ENCODE measurements around the gene FHOD3. TPM values are rescaled to one million over a fixed set of nuclear protein-coding genes. Genes with fewer than 3 reads are reported as not detected.

The FHOD3 gene
- total RNA-seq, 1 experiment from 2014 or later: 0.34 TPM

DNA sequence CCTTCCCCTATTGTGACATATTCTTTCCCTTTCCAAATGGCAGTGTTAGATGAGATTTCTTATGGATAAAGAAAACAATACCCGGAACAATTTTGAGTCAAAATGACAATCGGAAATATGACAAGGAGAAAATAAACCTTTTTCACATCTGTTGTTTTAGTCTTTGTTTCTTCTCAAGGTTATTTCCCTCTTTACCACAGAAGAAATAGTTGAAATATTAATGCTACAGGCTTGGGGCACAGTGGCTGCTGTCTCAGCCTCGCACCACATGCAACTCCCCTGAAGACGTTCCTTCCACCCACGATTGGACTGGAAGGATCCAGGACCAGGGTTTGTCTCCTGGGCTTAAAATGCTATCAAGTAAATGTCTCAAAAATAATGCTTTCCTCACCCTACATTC lies 77.6 kb downstream of the FHOD3 start:
- Histone ChIP-seq H3K27me3 (replicated peaks; ENCODE audit: insufficient read depth, low read depth, low read length, poor library complexity) (peaks cover 23% of the 10 kb centered on the region), H3K36me3 (ENCODE audit: insufficient read depth, low read length, poor library complexity, severe bottlenecking) (no peaks in the 10 kb centered on the region), H3K4me3 (ENCODE audit: low read depth, low read length, poor library complexity, severe bottlenecking) (no peak overlapping the region), H3K9me3 (ENCODE audit: low read depth, low read length, poor library complexity, severe bottlenecking) (no peaks in the 10 kb centered on the region), H3K4me1 (ENCODE audit: insufficient read depth, low read length, poor library complexity, severe bottlenecking) (no peaks in the 10 kb centered on the region), H3K27ac (ENCODE audit: low read depth, low read length, poor library complexity, severe bottlenecking) (no peak overlapping the region)
- ChIA-PET CTCF (no interaction called here), POLR2A (ENCODE audit: low non-redundant PET) (no interaction called here)
- intact Hi-C loops (cut with micrococcal nuclease; ENCODE audit: unreplicated experiment): no loop called here
- TF ChIP-seq, protein P1, sequence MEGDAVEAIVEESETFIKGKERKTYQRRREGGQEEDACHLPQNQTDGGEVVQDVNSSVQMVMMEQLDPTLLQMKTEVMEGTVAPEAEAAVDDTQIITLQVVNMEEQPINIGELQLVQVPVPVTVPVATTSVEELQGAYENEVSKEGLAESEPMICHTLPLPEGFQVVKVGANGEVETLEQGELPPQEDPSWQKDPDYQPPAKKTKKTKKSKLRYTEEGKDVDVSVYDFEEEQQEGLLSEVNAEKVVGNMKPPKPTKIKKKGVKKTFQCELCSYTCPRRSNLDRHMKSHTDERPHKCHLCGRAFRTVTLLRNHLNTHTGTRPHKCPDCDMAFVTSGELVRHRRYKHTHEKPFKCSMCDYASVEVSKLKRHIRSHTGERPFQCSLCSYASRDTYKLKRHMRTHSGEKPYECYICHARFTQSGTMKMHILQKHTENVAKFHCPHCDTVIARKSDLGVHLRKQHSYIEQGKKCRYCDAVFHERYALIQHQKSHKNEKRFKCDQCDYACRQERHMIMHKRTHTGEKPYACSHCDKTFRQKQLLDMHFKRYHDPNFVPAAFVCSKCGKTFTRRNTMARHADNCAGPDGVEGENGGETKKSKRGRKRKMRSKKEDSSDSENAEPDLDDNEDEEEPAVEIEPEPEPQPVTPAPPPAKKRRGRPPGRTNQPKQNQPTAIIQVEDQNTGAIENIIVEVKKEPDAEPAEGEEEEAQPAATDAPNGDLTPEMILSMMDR (conservative IDR thresholded peaks at IDR 0.05; ENCODE audit: low read depth, low read length): no peak
- TF ChIP-seq EZH2 (IDR thresholded peaks at IDR 0.05; ENCODE audit: borderline replicate concordance, low read depth, low read length, poor library complexity, severe bottlenecking): no peak
- BruUV-seq (replicated peaks): no TSS peak
- no peak for DNase-seq (ENCODE audit: low spot score)

- intact Hi-C loops (cut with micrococcal nuclease; ENCODE audit: unreplicated experiment): no loop called here
- no TSS peak for BruUV-seq (replicated peaks)
- Histone ChIP-seq H3K27ac (ENCODE audit: low read depth, low read length, poor library complexity, severe bottlenecking) (no peak overlapping the region), H3K9me3 (ENCODE audit: low read depth, low read length, poor library complexity, severe bottlenecking) (no peaks in the 10 kb centered on the region), H3K27me3 (replicated peaks; ENCODE audit: insufficient read depth, low read depth, low read length, poor library complexity) (peaks cover 23% of the 10 kb centered on the region), H3K36me3 (ENCODE audit: insufficient read depth, low read length, poor library complexity, severe bottlenecking) (no peaks in the 10 kb centered on the region), H3K4me3 (ENCODE audit: low read depth, low read length, poor library complexity, severe bottlenecking) (no peak overlapping the region), H3K4me1 (ENCODE audit: insufficient read depth, low read length, poor library complexity, severe bottlenecking) (no peaks in the 10 kb centered on the region)
- DNase-seq (ENCODE audit: low spot score): no peak
- no peak for TF ChIP-seq EZH2 (IDR thresholded peaks at IDR 0.05; ENCODE audit: borderline replicate concordance, low read depth, low read length, poor library complexity, severe bottlenecking)
- TF ChIP-seq, protein P1 (conservative IDR thresholded peaks at IDR 0.05; ENCODE audit: low read depth, low read length): no peak
- POLR2A ChIA-PET (ENCODE audit: low non-redundant PET): no interaction called here
- CTCF ChIA-PET: no interaction called here
These were observed 78.8 kb downstream of the FHOD3 start for GRCh38 chr18:36376361-36376760.

DNA sequence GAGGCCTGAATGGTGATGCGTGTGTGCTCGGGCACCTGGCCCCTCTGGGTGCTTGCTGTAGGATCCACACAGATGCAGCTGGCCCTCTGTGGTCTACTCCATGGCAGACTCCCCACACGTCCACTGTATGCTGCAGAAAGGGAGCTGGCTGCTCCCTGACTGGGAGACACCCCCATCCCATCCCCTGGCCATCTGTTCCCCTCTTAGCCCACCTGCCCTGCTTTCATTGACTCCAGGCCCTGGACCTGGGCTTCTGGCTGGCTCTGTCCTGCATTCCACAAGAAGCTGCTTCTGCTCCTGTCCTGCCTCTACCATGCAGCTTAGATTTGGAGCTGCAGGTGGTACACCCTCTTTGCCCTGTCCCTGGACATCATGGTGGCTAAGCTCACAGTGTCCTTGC lies 80.1 kb downstream of the FHOD3 start:
- CTCF ChIA-PET: no interaction called here
- TF ChIP-seq EZH2 (IDR thresholded peaks at IDR 0.05; ENCODE audit: borderline replicate concordance, low read depth, low read length, poor library complexity, severe bottlenecking): no peak
- TF ChIP-seq, protein P1 (conservative IDR thresholded peaks at IDR 0.05; ENCODE audit: low read depth, low read length): no peak
- no peaks in the 10 kb centered on the region for H3K4me1 ChIP-seq (ENCODE audit: insufficient read depth, low read length, poor library complexity, severe bottlenecking)

More for the DNA sequence above, 80.1 kb downstream of the FHOD3 start:
- Histone ChIP-seq H3K9me3 (ENCODE audit: low read depth, low read length, poor library complexity, severe bottlenecking) (no peaks in the 10 kb centered on the region), H3K27ac (ENCODE audit: low read depth, low read length, poor library complexity, severe bottlenecking) (no peak overlapping the region), H3K36me3 (ENCODE audit: insufficient read depth, low read length, poor library complexity, severe bottlenecking) (no peaks in the 10 kb centered on the region), H3K27me3 (replicated peaks; ENCODE audit: insufficient read depth, low read depth, low read length, poor library complexity) (peaks cover 13% of the 10 kb centered on the region), H3K4me3 (ENCODE audit: low read depth, low read length, poor library complexity, severe bottlenecking) (no peak overlapping the region)
- intact Hi-C loops (cut with micrococcal nuclease; ENCODE audit: unreplicated experiment): no loop called here
- POLR2A ChIA-PET (ENCODE audit: low non-redundant PET): no interaction called here
- no TSS peak for BruUV-seq (replicated peaks)
- no peak for DNase-seq (ENCODE audit: low spot score)

Data from A673 (cell line).